RKO (cell line): ENCODE measurements around the gene JAG1.
"Not testable (repeated sequence)": the region's sequence is repeated elsewhere in the genome, so short reads cannot be mapped to it uniquely, and the experiment has no call there.

Source experiments
- DNase-seq: peaks from one replicate; pipeline ENCODE4 v3.0.0-alpha.2; 2016; ENCODE audit warnings: low spot score

The JAG1 gene

GRCh38 chr20:10609770-10610169, 64.0 kb downstream of the JAG1 start:
- DNase-seq, result no peak

DNA sequence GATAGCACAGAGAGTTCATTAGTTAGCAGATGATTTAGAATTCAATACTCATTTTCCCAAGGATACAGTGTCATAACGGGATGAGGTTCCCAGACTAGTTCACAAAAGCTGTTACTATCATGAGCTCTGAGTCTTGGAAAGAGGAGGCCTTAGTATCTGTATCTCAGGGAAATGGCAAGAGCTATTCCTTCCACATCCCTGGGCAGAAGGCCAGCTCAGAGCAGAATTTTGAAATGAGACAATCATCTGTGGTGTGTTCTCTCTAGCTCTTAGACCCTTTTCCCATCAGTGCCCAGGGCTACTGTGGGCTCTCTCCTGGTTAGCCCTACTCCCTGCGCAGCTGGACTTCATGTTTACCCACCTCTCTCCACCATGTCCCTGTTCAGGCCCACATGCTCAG, 64.5 kb downstream of the JAG1 start:
- no peak for DNase-seq

DNA sequence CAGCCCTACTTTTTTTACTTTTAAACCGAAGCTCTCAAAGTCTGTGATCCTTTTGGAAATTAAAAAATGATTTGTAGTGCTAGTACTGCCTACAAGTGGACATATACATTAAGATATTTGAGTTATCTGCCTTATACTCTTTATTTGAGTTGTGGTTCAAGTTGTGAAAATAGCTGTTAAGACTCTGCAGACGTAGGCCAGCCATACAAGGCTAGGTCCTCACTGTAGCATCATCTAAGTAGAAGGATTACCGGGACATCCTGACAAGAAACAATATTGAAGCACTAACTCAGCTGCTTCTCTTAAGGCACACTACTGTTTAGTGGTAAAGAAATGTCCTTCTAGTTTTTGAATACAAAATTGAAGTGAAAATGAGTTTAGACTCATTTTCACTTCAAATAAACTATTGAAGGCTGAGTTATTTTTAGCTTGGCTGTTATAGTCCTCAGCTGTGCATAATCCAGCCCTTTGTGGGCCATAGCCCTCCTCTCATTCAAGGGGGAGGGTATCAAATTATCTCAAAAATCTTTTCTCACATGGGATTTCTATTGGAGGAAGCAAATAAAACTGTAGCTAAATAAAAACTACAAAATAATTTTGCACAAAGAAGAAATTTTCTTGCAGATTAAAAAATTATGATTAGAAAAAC, 68.1 kb downstream of the JAG1 start:
- no peak for DNase-seq

DNA sequence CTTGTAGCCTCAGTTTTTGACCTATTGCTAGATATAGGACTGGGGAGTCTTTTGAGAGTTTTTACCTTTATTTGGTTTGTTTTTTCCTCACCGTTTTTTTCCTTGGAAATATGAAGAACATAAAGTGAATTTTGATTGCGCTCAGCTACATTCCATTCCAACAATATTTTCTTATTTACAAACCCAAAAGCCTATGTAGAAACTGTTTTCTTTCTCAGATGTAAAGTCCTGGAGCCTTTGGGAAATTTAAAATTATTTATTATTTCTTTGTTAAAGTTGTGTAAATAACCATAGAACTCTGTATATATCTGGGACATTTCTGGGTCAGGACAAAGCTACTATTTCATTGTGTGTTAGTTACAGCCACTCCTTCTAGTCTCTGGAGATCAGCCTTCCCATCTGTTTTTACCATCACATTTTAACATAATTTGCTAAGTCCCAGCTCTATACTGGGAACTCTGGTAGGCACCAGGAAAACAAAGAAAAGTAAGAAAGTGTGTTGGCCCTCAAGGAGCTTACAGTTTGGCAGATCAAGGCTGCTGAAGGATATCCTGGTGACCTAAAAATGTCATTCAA, 68.8 kb downstream of the JAG1 start:
- no peak for DNase-seq

DNA sequence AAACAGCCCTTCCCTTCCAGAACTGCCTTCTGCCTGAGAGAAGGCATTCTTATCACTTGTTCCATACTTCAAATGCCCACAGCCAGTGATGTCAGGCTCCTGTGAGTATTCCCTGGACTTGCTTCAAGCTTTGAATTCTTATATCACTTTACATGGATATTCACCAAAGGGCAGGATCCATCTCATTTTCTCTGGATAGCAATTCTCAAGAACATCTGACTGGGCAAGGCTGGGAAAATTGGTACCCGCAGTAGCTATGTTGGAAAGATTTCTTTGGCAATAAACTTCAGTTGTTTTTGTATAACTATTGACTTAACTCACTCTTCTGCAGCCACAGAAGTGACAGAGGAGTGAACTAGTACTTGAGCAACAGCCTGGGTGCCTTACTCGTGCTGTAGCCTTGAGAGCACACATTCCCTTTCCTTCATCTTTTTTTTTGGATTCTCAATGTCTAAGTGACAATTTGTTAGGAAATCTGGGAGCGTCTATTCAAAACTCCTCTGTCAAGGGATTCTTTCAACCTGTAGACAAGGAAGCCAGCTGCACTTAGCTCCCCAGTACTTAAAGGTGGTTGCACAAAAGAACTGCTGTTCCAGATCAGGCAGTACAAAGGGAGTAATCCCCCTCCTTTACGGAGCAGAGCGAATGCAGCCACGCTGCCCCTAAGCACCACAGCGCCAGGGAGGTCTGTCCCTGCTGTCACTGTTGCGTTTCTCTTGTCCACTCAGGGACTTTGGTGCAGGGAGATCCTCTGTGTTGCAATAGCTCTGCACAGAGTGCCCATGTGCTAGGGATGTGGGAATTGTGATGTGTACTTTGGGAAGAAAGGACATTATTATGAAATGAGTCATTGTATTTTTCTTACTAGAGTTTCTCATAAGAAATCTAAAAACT, 69.6 kb downstream of the JAG1 start:
- DNase-seq, result peak; percentile 62

GRCh38 chr20:10603378-10603777, 70.4 kb downstream of the JAG1 start:
- no peak for DNase-seq

DNA sequence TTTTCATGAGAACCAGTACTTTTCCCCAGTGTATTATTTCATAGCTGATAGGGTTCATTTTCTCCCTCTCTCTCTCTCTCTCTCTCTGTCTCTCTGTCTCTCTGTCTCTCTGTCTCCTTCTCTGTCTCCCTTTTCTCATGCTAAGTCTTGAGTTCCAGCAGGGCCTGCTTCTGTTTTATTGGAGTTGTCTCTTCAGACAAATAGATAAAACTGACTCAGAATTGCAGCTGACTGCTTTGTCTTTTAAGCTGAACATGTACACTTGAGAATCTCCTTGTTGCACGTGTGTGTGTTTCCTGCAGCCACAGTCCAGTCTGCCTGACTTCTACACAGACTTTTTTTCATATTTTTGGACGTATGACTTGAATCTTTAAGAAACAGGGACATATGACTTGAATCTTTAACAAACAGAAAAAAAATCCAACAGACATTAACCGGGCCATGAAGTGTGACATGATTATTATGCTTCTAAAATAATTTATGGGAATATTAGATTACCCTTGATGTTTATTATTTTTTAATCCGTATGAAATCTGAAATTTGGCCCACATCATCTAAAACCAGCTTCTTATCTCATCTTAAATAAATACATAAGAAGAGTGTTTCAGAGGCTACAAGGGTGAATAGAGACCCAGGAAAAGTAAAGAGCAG, 71.5 kb downstream of the JAG1 start:
- DNase-seq, result no peak

DNA sequence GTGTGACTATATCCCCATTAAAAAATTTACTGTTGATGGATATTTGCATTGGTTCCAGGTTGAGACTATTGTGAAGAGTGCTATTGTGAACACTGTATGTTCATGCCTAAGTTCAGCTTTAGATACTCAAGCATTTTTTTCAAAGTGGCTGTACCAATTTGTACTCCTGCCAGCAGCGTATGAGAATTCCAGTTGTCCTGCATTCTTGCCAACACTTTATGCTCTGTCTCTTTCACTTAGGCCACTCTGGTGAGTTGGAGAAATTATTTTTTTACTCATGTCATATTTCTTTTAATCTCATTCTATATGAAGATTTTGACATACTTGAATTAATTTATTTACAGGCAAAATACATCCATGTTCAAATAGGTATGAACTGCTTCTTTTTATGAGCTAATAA, 76.2 kb downstream of the JAG1 start:
- DNase-seq, result no peak

- no peak for DNase-seq
These were observed 77.1 kb downstream of the JAG1 start for GRCh38 chr20:10596710-10597121.

DNA sequence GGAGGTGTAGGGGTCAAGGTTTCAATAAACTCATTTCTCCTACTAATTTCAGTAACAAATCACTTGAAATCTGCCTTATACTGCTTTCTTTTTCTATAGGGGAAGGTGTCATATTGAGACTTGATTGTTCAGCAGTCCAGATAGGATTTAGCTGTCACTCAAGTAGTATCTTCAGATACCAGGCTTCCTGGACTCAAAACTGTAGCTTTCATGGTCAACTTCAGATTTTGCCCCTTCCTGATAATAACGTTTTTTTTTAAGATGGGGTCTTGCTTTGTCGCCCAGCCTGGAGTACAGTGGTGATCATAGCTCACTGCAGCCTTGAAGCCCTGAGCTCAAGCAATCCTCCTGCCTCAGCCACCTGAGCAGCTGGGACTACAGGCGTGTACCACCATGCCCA, 77.8 kb downstream of the JAG1 start:
- DNase-seq, result no peak

DNA sequence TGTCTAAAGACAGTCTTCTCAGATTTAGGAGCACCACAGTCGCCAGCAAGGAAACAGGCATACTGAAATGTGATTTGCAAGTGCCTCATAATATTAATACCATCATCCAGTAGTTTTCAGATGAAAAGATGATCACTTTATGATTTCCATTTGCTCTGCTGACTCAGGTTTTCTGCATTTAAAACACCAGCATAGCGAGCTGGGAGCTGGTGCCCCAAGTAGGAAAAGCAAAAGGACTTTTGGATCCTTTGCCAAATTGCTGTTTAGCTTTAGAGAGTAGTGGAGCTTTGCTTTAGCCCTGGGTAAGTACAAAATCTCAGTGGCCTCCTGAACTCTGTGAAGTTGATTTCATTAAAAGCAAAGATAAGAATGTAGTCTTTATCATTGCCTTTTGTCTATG, 78.5 kb downstream of the JAG1 start:
- DNase-seq, result no peak

DNA sequence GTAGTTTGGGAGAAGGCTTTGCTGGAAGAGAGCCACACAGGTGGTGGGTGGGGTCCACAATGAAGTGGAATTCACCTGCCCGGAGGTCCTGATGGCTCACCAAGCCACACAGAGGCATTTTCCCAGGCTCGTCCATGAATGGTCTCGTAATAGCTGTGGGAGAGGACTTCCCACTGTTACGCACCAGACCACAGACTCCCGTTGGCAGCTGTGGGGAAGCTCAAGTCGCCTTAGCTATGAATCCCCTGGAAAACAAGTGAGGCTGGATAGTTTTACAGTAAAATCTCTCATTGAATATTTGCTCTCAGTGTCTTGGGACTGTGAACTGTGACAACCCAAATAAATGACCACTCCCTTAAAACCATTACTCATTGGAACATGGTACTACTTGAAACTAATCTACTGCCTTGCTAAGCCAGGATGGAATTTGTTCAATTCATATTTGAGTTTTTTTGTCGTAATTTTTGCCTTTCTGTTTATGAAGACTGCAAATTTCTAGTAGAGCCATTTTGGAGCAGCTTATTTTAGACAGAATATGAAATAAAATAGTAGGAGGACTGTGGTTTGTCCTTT, 79.4 kb downstream of the JAG1 start:
- no peak for DNase-seq

DNA sequence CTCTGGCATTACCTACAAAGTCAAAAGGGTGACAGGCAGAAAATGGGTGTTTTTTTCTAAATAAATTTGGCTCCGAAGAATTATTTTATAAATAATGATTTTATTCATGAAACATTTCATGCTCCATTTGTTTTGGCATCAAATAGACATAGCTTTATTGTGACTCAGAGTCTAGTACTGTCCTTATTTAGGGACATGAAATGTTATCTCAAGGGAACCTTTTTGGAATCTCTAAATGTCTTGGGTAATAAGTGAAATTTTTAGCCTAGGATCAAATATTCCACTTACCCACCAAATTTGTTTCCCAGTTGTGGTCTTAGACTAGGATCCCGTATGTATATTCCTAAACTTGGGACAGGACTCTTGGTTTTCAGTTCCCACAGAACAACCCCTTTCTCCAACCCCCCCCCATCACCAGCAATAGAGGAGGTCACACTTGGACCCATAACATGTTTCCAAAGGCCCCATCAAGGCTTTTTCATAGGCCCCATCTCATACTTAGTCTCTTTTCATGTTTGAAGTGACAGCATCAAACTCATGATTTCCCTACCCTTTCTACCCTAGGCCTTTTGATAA, 81.8 kb downstream of the JAG1 start:
- DNase-seq, result no peak

GRCh38 chr20:10590950-10591671, 82.7 kb downstream of the JAG1 start:
- DNase-seq, result no peak

DNA sequence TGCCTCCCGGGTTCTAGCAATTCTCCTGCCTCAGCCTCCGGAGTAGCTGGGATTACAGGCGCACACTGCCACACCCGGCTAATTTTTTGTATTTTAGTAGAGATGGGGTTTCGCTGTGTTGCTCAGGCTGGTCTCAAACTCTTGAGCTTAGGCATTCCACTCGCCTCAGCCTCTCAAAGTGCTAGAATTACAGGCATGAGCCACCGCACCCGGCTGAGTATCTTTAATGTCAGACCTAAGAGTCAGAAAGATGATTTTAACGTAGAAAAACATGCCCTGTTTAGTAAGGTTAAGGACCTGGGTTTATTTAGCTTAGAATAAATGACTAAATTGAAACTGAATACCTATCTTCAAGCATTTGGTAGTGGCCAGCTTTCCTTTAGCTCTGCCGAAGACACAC, 83.4 kb downstream of the JAG1 start:
- DNase-seq, result not testable (repeated sequence)
